Breast epithelium (tissue), 3 donors: Measurements from ENCODE around the gene CSNK2B.

Experiments
- CTCF ChIP-seq, 3 donors: fragments of 450-650 bp; IDR thresholded peaks; one replicate each; pipeline ENCODE4 v1.5.1; 2016 to 2017; ENCODE audit warnings: antibody characterized with exemption in 3 of 3, mild to moderate bottlenecking in 3 of 3, moderate library complexity in 3 of 3
- POLR2A ChIP-seq: fragments of 450-650 bp; IDR thresholded peaks from one replicate; pipeline ENCODE4 v1.6.1; 2016; ENCODE audit warnings: antibody characterized with exemption, mild to moderate bottlenecking, moderate library complexity

GRCh38 chr6:31660381-31661261, 5.3 kb upstream of the CSNK2B start, which contains the start of gene C6orf47:
- no peak for TF ChIP-seq CTCF (IDR thresholded peaks at IDR 0.05)
- TF ChIP-seq POLR2A: peak; percentile 81
